ENCODE results near the gene QRFP. TPM values are rescaled to one million over a fixed set of nuclear protein-coding genes. Genes with fewer than 3 reads are reported as not detected.

Gene QRFP
- total RNA-seq, 1 experiment from 2014 or later: not detected

- H2BK5ac ChIP-seq (ENCODE audit: insufficient read length, low read length): no peak overlapping the region
- H3K27me3 ChIP-seq (ENCODE audit: insufficient read depth, low read length): no peaks in the 10 kb centered on the region
- H4K20me1 ChIP-seq (ENCODE audit: control insufficient read depth, insufficient read depth, insufficient read length): no peaks in the 10 kb centered on the region
- H3K27ac Mint-ChIP-seq: peak overlapping the region in 2 of 3 experiments; percentile 28 to 77; a peak in 4 of 7 replicates
- H3K4me2 ChIP-seq (ENCODE audit: insufficient read depth, insufficient read length, low read length): no peak overlapping the region
- H3K79me1 ChIP-seq (ENCODE audit: insufficient read depth, low read depth, low read length, poor library complexity, severe bottlenecking): no peaks in the 10 kb centered on the region
- no peak overlapping the region for H2BK120ac ChIP-seq (ENCODE audit: low read depth, low read length, poor library complexity, severe bottlenecking)
- no peak overlapping the region for H3K23ac ChIP-seq (ENCODE audit: insufficient read length, low read depth, low read length)
- H2BK15ac ChIP-seq (ENCODE audit: low read depth, low read length): no peak overlapping the region
- H4K5ac ChIP-seq (ENCODE audit: insufficient read length, low read depth, low read length): no peak overlapping the region
- no peaks in the 10 kb centered on the region for H3K9me3 ChIP-seq (ENCODE audit: control insufficient read depth, low read depth, low read length)
- no peak overlapping the region for H2AFZ ChIP-seq (ENCODE audit: low read length)
- no peak overlapping the region for H4K8ac ChIP-seq (replicated peaks; ENCODE audit: insufficient read length, low read depth, low read length)
- no peak for DNase-seq
- no peaks in the 10 kb centered on the region; the same call in 1 of the 2 replicates for H3K27me3 Mint-ChIP-seq (ENCODE audit: low read depth)
- no peak overlapping the region for H2AK5ac ChIP-seq (ENCODE audit: insufficient read length, low read length)
- no peak overlapping the region for H3K56ac ChIP-seq (ENCODE audit: insufficient read length, low read depth, low read length)
- H3K4me1 ChIP-seq (ENCODE audit: insufficient read depth, low read length): no peaks in the 10 kb centered on the region
- no peak overlapping the region for H4K91ac ChIP-seq (ENCODE audit: insufficient read length, low read depth, low read length)
- no peak overlapping the region for H3K9ac ChIP-seq (ENCODE audit: extremely low read depth, insufficient read length, low read length)
- H3K14ac ChIP-seq (ENCODE audit: insufficient read depth, low read length): no peak overlapping the region
- no peaks in the 10 kb centered on the region for H3K79me2 ChIP-seq (ENCODE audit: insufficient read depth, low read length)
- no peak overlapping the region for H3K4ac ChIP-seq (ENCODE audit: low read depth, low read length)
- no peak overlapping the region for H3T11ph ChIP-seq (ENCODE audit: low read length)
- no peak overlapping the region for H2BK12ac ChIP-seq (ENCODE audit: insufficient read length, low read depth, low read length)
- H3K18ac ChIP-seq (ENCODE audit: insufficient read length, low read depth, low read length): no peak overlapping the region
- H3K36me3 Mint-ChIP-seq (ENCODE audit: insufficient read depth in 1 of 3, low read depth in 3 of 3): no peaks in the 10 kb centered on the region
- H3K4me1 Mint-ChIP-seq: peaks cover 8 to 37% of the 10 kb centered on the region in 2 experiments
- H3K23me2 ChIP-seq (ENCODE audit: insufficient read length, low read depth, low read length, poor library complexity, severe bottlenecking): no peaks in the 10 kb centered on the region
- no peak overlapping the region for H2BK20ac ChIP-seq (ENCODE audit: low read depth, low read length, poor library complexity, severe bottlenecking)
- no peak for TF ChIP-seq CTCF (conservative IDR thresholded peaks at IDR 0.05)
- no peaks in the 10 kb centered on the region for H3K9me3 Mint-ChIP-seq
- no peak overlapping the region for H3K4me3 Mint-ChIP-seq
- no peak overlapping the region for H3K27ac ChIP-seq (ENCODE audit: insufficient read length, low read depth, low read length)
- no CpG with 5 or more reads among the region's 31 CpGs for WGBS (ENCODE audit: extremely low coverage, insufficient read length, low lambda C conversion rate)
These were observed 25.6 kb upstream of the QRFP start for GRCh38 chr9:130921989-130922892.
